NOMO-1 treated with DMSO at 0.1 percent for 48 hours (cell line): Measurements from ENCODE around the gene NCF2.
"Not testable (repeated sequence)": the region's sequence is repeated elsewhere in the genome, so short reads cannot be mapped to it uniquely, and the experiment has no call there.

Experiments used
- DNase-seq: peaks from one replicate; lab custom pipeline; 2025; ENCODE audit not compliant: unreplicated experiment; lab: John Stamatoyannopoulos, UW

Gene NCF2

DNA sequence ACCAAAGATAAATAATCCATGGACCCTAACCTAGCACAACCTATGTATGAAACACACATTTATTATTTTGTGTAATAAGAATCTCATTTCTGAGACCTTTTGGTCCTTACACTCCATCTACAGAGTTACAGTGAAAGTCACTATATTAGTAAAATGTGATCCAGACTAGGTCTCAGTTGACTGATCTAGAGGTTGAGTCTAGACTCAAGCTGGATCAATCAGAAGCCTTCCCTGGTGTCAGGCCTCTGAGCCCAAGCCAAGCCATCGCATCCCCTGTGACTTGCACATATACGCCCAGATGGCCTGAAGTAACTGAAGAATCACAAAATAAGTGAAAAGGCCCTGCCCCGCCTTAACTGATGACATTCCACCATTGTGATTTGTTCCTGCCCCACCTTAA is 22.7 kb upstream of the NCF2 start:
- DNase-seq = not testable (repeated sequence)

DNA sequence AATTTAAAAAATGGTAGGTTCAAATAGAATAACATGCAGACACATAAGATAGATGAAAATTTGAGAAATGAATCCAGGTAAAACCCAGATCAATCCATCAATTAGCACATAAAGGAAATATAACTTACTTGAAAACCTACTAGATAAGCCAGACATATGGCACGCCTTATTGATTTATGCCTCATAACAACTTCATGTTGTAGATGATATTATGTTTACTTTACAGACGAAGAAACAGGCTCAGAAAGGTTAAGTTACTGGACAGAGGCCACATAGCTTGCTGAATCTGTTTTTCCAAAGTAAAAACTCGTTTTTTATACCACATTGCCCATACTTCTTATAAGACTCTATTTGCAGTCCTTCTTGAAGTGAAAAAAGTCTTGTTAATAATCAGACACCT is 22.1 kb upstream of the NCF2 start:
- DNase-seq = no peak

GRCh38 chr1:183611021-183611420 is 20.8 kb upstream of the NCF2 start:
- DNase-seq = no peak

DNA sequence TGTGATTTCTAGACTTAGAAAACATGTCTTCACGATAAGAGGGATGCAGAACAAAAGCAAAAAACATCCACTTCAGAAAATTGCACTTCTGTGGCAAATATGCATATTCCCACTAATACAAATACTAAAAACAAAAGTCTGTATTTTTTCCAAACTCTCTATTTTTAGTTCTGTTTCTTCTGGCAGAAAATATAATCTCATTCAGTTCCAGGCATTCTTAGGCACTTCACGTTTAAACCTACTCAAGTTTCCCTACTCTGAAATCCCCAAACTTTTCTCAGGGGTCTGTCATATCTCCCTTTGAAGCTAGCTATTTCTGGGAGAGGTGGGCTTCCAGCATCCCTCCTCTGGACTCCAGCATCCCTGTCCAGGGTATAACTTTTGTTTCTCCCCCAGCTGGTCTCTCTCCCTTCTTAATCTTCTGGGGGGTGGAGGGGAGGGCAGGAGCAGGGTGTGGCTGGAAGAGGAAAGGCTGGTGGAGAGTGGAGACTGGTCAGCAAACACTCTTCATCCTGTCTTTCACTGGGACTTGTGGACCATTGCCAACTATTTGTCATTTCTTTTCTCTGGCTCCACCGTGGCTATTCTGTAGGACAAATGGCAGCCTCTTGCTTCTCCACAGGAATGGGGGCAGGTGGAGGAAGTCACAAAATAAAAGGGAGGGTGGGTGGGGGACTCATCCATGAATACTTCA is 19.6 kb upstream of the NCF2 start:
- no peak for DNase-seq

DNA sequence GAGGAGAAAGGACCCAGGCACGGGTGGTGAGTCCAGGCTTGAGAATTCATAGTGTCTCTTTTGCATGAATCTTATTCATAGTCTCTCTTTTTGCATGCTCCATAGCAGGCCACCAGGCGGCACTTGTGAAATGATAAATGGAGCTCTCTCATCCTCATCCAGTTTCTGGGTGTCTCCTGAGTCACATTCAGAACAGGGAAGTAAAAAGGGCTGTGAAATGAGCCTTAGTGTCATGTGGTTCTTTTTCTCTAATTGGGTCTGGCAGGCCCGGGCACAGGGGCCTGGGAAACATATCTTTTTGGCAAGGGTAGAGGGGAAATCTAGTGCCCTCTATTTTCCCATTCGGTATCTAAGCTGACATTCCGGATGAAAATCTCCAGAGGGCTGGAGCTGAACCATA is 19.1 kb upstream of the NCF2 start:
- DNase-seq = peak; percentile 92

DNA sequence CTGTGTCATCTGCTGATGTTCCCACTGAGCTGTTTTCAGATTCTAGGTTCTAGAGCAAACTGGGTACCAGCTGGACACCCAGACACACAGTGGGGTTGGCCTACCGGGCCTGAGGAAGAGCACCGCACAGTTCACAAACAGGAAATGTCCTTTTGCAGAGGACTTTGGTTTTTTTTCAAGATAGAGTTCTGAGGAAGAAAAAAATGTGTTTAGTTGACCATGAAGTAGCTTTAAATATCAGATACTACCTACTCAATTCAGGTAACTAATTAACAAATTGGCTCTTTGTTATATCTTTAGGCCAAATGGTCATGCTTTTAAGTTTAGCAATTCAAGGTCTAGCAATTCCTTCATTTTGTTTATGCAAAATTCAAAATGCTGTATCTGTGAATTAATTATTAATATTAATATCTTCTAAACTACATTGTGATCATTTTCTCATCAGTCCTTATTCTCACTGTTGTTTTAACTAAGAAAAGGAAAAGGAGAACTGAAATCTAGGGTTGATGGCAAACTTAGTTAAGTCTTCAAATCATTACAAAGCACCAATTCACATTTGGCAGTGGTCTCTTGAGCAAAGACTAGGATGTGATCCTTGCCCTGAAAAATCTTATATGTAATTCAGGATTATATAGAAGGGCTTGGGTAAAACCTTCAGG is 17.2 kb upstream of the NCF2 start:
- peak; percentile 33 for DNase-seq

GRCh38 chr1:183605904-183606303 is 15.6 kb upstream of the NCF2 start:
- no peak for DNase-seq

DNA sequence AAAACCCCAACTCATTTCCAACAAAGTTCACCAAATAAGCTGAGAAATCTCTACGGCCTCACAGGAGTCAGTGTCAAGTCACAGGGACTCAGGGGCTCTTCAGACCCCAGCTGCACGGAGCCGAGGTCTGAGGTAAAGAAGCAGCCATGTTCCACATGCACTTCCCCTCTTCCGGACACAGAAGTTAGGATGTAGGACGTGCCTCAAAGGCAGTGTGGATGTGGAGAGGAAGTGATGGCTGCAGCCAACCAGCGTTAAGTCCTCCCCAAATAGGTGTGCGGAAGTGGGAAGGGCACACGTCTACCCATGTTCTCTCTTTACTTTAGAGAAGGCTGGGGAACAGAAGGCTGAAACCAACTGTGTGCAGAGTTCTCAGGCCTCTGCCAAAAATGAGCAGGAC is 14.6 kb upstream of the NCF2 start:
- DNase-seq = peak; percentile 85

GRCh38 chr1:183604038-183604808 is 14.0 kb upstream of the NCF2 start:
- DNase-seq = peak; percentile 85

GRCh38 chr1:183602510-183602909 is 12.3 kb upstream of the NCF2 start:
- DNase-seq = no peak

DNA sequence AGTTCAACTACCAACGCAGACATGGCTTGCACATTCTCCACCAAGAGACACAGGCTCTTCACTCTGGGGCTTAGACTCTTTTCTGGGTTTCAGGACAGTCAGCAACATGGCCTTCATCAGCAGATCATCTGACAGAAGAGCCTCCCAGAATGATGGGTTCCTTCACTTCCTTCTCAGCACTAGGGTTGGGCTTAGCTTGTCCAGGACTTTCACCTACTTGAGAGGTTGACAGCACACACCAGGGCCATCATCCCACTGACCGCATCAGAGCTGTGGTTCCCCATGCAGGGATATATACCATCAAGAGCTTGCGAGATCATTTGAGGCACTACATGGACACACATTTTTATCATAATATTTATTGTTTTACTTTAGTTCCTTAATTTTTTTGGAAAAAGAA is 10.4 kb upstream of the NCF2 start:
- no peak for DNase-seq

GRCh38 chr1:183600136-183600535 is 9.9 kb upstream of the NCF2 start:
- peak; percentile 58 for DNase-seq

- DNase-seq = no peak
Observed at GRCh38 chr1:183598386-183598785, 8.1 kb upstream of the NCF2 start.

DNA sequence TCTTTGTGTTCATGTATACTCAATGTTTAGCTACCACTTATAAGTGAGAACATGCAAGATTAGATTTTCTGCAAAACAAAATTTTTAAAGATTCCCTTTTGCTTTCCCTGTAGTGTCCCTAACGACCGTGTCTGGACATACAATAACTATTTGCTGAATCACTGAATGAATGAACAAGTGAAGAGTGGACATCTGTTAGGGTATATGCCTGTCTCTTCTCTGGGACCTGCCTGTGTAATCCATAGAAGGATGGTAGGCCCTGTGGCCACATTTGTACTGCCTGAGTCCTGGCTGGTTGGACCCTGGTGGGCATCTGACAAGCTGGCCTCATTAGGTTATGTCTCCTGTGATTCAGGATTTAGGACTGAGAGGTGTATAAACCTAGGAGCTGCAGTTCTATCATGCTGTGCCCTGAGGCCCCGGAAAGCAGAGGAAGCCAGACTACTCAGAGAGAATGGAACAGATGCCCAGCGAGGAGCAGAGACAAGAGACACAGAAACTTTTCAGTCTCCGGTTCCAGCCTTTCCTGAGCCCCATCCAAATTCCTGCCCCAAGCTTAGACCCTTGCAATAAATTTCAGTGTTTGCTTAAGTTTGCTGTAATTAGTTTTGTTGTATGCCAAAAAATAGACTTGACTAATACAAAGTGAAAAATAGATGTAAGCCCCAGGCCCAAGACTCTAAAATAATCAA is 7.5 kb upstream of the NCF2 start:
- DNase-seq = no peak

DNA sequence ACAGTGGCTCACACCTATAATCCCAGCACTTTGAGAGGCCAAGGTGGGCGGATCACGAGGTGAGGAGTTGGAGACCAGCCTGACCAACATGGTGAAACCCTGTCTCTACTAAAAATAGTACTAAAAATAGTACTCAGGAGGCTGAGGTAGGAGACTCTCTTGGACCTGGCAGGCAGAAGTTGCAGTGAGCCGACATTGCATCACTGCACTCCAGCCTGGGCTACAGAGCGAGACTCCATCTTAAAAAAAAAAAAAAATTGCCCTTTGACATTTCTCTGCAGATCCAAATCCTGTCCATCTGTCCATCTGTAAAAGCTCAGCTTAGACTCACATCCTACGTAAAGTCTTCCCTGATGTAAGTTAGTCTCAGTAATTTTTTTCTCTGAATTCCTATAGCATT is 6.2 kb upstream of the NCF2 start:
- no peak for DNase-seq

DNA sequence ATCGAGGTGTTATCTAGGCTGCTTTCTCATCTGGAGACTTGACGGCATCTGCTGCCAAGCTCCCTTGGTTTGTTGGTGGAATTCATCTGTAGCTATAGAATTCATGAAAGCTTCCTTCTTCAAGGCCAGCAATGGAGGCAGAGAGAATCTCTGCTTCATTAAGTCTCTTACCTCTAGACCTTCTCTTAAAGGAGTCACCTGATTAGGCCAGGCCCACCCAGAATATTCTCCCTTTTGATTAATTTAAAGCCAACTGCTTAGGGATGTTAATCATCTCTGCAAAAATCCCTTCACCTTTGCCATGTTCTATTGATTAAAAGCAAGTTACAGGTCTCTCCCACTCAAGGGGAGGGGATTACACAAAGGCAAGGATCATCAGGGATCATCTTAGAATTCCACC is 5.3 kb upstream of the NCF2 start:
- no peak for DNase-seq

- peak; percentile 90 for DNase-seq
Observed at GRCh38 chr1:183593356-183593755, 3.1 kb upstream of the NCF2 start.

DNA sequence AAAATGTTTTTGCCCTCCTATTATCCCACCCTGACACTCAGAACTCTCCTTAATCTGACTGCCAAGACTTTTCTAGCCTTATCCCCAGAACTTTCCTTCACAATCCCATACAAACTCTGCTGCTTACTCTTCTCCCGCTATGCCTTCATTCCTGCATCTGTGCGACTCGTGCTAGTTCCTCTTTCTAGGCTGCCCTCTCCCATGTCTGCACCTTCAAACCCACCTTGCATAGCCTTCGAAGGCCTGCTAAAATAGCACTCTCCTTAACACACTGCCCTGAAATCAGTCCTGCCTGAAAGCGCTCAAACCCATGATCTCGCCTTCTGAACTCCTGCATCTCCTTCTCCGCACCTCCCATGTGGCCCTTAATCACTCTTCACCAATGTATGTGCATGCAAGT is 2.5 kb upstream of the NCF2 start:
- DNase-seq = no peak

- DNase-seq = peak; percentile 14
Observed at GRCh38 chr1:183589874-183590243, 400 bp downstream of the NCF2 start.

- no peak for DNase-seq
Observed at GRCh38 chr1:183589384-183589783, 875 bp downstream of the NCF2 start.

GRCh38 chr1:183588827-183589226 is 1.4 kb downstream of the NCF2 start:
- DNase-seq = no peak

GRCh38 chr1:183586926-183587325 is 3.3 kb downstream of the NCF2 start:
- no peak for DNase-seq
